UCSD-AML1 (cell line): ENCODE data around the gene NEURL1B.
"Not testable (repeated sequence)": the region's sequence is repeated elsewhere in the genome, so short reads cannot be mapped to it uniquely, and the experiment has no call there.

Experiments used
- DNase-seq: peaks from one replicate; lab custom pipeline; 2025; ENCODE audit not compliant: unreplicated experiment; lab: John Stamatoyannopoulos, UW

NEURL1B gene, protein sequence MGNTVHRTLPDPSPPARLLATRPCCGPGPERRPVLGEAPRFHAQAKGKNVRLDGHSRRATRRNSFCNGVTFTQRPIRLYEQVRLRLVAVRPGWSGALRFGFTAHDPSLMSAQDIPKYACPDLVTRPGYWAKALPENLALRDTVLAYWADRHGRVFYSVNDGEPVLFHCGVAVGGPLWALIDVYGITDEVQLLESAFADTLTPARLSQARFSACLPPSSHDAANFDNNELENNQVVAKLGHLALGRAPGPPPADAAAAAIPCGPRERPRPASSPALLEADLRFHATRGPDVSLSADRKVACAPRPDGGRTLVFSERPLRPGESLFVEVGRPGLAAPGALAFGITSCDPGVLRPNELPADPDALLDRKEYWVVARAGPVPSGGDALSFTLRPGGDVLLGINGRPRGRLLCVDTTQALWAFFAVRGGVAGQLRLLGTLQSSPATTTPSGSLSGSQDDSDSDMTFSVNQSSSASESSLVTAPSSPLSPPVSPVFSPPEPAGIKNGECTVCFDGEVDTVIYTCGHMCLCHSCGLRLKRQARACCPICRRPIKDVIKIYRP

DNA sequence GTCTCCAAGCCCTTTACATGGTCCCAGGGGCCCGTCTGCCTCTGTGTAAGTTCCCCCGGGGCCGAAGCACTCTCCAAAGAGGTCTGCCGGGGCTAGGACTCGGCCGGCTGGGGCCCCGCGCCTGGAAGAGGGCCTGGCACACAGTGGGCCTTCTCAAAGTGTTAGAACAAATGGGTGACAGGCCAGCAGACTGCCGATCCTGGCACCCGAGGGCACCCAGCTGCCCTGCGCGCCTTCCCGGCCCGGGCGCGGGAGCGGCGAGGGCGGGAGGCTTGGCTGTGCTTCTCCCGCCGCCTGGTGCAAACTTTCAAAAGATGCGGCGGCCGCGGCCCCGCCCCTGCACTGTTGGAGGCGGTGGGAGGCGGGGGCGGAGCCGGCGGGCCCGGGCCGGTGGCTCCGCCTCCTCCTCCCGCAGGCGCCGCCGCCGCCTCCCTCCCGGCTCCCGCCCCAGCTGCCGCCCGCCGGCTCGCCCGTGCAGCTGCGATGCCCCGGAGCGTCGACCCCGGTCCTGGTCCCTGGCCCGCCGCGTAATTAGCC is at the start of gene NEURL1B:
NEURL1B (plus strand) TSS at position 442 of the 537 bp plus-strand sequence. CDS start 144 bp downstream, outside the sequence.
- DNase-seq: peak; percentile 69

DNA sequence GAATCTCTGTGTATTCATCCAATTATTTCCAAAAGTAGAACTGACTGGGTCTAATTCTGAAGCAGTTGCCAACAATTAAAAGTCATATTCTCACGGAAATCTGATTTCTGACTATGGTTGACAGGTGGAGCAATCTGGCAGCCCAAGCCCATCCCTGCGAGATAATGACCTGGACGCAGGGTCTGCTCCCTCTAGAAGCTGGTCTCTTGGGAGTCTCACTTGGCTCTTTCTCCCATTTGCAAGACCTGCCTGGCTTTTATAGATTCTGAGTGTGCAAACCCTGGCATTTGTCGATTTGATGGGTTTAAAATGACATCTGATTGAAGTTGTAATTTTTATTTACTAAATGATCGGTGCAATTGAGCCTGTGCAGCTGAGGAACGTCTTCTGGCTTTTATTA is 49.4 kb upstream of the NEURL1B start:
- no peak for DNase-seq

DNA sequence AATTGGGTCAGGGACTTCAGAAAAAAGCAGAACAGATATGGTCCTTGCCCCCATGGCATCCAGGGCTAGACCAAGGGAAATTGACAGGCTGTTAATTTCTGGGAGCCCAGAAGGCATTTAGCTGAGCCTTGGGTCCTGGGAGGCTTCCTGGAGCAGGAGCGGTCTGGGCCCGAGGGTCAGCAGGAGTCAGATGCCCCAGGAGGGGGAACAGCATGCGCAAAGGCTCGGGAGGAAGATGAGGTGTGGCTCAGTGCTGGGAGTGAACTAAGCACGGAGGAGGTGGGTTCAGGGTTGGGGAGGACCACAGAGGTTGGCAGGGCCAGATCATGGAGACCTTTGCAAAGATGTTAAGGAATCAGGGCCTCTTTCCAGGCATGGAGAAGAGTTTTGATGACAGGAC is 48.2 kb upstream of the NEURL1B start:
- no peak for DNase-seq

DNA sequence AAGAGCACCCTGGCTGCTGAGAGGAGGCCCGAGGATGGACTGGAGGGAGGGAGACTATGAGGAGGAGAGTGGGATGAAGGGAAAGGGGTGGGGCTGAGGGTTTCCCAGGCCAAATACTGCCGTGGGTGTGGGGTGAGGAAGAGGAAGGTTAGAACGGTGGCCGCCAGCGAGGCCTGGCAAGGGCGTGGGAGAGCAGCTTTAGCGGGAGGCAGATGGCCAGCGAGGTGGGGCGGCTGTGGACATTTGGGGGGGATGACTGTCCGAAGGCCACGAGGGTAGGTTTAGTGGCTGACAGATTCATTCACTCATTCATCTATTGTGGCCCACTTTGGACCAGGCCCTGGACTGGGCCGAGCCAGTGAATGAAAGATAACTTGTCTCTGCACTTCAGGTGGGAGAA is 47.8 kb upstream of the NEURL1B start:
- DNase-seq: no peak

DNA sequence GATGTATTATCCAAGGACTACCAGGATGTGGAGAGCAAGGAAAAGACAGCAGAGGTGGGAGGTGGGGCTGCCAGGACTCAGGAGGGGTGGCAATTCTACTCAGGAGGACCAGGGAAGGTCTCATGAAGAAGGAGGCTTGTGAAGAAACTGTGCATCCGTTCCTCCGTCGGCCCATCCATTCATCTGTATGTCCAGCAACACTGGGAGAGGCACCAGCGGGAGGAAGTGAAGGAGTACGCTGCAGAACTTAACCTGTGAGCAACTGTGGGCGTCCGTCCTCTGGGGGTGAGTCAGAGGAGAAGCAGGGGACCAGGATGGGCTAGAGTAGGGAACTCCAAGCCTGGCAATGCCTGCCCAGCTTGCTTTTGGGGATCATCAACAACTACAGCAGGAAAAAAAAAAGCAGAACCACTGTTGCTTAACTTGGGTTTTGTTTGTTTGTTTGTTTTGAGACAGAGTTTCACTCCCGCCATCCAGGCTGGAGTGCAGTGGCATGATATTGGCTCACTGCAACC is 47.3 kb upstream of the NEURL1B start:
- DNase-seq: no peak

DNA sequence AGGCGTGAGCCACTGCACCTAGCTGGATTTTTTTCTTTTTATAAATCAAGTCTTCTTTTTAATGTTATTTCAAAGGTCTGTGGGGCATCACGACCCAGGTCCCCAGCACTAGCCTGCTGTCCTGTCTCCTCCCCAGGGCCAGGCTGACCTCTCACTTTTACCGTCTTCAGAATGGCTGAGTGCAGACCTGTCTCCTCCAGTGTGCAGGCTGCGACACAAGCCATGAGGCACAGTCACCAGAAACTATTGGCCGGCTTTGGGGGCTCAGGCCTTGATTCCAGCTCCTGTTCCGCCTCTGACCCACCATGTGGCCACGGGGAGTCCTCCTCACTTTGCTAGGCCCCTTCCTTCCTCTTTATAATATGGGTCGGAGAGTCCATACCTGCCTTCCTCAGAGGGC is 46.6 kb upstream of the NEURL1B start:
- no peak for DNase-seq

DNA sequence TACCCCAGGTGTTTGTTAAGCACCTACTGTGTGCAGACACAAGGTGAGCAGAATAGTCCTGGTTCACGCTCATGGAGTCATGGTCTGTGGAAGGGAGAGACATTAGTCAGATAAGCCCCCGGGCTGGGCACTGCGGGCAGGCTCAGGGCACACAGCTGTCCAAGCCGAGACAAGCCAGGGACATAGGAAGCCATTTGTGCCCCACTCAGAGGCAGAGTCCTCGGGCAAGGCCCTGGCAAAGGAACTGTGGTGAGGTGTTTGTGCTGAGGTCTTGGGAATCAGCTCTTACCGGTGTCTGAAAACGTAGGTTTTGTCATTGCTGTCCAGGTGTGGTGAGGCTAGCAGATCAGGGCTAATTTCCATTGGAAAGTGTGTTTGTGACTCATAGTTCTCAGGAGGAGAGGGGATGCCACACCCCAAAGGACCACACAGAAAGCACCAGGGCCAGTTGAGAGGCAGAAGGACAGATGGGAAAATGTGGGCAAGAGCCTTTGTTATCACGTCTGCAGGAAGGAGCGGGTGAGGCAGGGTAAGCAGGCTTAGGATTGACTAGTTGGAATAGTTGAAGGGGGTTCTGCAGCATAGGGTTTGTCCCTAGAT is 46.1 kb upstream of the NEURL1B start:
- DNase-seq: no peak

DNA sequence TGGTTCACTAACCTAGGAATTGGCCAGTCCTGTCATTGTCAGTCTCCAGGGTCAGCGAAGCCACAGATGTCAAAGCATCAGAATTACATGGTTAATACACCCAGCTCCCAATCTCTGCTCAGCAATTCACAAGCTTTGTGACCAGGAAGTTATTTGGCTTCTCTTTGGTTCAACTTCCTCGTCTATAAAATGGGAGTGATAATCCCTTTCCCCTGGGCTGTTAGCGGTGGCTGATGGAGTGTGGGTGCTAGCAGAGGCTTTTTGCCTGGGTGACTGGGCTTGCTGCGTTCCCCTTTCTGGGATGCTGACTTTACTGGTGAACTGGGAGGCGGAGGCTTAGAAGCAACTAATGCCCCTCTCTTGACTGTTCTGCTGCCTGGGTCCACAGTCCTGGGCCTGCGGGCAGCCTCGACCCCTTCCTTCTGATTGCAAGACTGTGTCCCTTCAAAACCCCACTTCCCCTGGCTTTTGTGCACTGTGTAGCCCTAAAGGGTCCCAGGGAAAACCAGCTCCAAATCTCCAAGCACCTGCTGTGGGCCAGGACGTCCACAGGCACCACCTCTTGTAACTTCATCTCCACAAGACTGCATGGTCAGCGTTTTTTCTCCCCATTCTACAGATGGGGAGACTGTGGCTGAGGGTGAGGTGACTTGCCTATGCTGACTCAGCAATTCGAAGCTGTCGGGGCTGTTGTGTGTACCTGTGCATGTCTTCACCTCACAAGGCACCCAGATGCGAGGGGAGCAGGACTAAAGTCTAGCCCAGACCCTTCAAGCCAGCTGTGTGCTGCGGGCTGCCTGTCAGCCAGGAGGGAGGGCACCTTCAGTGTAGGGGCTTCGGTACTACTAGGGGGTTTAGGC is 45.2 kb upstream of the NEURL1B start:
- DNase-seq: no peak

DNA sequence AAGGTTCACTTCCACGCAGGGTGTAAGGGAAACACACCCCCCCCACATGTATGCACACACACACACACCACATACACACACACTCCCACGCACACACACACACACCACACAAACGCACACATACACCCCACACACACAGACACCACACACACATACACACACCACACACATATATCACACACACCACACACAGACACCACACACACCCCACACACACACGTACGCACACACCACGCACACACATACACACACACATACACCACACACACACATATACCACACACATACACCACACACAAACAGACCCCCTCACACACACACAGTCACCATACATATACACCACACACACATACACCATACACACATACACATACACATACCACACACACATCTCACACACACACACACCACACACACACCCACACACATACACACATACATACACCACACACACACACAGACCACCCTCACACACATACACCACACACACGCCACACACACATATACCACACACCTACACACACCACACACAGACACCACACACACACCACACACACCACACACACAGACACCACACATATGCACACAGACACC is 44.3 kb upstream of the NEURL1B start:
- DNase-seq: no peak

DNA sequence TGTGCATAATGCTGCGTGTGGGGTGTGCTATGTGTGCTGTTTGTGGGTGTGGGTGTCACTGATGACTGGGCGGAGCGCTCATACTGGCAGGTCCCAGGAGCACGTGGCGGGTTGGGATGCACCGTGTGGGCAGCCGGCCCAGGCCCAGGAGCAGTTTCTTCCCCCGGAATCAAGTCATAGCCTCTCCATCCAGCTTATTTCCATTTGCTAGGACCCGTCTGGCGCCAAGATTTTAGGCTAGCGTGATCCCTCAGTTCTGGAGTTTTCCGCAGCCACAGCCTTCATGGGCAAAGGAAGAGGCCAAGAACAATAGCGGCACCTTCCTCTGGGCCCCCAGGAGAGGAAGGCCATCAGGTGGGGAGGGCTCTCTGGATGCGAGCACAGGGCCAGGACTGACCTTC is 43.3 kb upstream of the NEURL1B start:
- no peak for DNase-seq

DNA sequence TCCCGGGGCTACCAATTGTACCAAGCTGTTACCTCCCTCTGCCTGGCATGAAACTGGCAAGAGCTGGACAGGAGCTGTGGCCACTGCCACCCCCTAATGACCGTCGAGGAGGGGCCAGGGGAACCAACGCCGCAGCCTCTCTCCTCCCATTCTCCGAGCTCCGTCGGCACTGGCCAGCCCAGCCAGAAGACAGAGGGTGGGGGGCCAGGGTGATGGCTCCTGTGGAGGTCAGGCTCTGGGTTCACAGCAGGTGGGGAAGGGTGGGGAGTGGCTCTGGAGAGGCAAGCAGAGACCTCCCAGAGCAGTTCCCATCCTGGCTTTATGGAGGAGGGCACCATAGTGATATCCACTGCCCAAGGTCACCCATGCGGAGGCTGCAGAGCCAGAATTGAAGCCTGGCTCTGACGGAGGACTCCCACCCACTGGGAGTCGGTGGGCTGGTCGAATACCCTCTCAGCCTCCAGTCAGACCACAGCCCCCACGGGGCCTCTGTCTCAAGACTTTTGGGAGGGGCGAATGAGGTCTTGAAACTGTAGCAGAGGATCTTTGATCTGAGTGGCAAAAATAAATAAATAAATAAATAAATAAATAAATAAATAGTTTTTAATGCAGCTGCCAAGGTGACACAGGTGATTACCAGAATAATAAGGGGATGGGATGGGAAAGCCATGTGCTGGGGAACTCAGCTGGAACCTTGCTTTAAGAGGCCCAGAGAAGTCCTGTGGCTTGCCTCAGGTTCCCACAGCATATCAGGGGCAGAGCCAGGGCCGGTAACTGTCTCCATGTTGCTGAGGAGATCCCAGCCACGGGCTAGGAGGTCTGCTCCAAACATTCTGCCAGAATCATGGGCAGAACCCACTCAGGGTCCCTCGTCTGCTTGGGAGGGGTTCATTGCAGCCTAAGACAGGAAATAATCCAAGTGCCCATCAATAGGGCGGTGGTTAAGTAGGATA is 42.5 kb upstream of the NEURL1B start:
- DNase-seq: no peak

DNA sequence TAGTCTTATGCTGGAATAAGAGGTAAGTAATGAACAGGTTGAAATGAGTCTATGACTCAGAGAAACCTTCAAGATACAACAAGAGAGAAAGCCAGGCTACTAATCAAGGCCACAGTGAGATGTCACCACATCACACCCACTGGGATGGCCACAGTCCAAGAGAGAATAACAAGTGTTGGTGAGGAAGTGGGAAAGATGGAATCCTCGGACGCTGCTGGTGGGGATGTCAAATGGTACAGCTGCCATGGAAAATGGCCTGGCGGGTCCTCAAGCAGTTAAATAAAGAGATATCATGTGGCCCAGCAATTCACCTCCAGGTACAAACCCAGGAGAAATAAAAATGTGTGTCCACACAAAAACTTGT is 41.9 kb upstream of the NEURL1B start:
- no peak for DNase-seq

DNA sequence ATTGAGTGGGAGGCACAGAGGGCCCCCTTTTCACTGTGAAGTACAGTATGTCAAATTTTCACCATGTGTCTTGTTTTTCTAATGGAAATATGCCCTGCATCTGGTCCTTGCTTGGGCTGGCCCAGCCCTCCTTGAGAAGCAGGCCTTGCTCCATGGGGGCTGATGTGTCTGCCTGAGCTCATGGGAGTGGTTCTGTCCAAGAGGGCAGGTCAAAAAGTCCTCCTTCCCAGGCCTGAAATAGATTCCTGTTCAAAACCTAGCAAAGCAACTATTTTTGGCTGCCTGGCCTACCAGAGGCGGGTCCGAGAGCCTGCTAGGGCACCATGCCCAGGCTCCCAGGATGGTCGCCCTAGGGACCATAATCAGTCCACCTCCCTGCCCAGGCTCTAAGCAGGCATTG is 40.5 kb upstream of the NEURL1B start:
- no peak for DNase-seq

DNA sequence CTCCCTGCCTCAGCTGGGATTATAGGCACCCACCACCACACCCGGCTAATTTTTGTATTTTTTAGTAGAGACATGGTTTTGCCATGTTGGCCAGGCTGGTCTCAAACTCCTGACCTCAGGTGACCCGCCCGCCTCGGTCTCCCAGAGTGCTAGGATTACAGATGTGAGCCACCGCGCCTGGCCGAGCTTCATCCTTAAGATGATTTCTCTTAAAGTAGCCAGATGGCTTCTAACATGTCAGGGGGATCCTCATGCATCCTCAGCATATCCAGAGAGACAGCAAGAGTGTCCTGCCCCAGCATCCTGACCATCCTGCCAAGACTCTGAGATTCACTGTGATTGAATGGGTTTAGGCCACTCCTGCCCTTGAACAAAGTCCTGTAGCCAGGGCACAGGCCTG is 39.5 kb upstream of the NEURL1B start:
- not testable (repeated sequence) for DNase-seq

DNA sequence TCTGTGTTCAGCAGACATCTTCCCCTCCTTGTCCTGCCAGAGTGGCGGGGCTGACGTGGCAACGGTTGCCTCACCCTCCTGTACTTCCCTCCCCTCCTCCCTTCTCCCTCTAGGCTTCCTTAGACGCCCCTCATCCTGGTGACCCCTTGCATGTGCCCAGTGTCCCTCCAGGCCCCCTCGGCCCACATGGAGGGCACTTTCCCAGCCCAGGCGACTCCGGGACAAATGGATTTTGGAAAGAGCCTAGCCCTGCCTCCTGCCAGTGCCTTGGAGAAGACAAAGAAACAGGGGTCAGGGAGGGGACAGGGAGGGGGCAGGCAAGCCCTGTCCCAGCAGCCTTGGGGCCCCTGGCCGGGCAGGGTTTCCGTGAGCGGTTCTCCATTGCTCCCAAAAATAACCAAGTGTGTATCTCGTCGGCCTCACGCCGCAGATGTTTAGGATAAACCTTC is 38.3 kb upstream of the NEURL1B start:
- no peak for DNase-seq

DNA sequence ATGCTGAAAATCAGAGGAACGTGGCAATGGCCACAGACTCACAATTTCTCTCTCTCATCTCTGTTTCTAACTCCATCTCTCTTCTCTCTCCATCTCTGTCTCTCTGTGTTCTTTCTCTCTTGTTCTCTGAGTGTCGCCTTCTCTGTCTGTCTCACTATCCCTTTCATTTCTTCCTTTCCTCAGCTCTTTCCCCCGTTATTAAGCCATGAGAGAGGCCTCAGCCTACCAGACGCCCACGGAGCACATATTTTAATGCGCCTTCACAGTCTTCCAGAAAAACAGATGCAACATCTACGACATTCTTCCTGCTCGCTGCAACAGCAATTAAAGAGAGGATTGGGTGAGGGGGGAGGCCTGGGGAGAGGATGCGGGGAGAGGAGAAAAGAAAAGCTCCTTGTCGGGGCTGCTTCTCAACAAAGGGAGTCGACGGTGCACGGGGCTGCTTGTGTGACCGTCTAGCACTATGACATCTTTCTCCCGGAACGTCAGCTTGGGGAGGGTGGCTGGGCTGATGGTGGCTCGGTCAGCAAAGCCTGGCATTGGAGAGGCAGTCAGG is 37.7 kb upstream of the NEURL1B start:
- no peak for DNase-seq

DNA sequence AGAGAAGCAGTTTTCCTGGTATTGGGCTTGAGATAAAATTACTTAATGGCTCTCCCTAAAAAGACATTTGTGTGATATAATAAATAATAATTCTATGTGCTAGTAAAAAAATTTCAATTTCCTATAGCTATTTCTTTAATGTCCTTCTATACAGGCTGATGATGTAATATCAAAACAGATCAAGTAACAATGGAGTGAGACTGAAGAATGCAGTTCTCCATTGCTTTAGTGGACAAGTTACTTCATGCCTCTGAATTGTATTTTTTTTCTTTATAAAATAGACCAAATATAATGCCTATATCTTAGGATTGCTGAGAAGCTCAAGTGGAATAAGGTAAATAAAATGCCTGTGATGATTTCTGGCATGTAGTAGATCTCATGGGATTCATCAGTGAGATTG is 35.6 kb upstream of the NEURL1B start:
- DNase-seq: no peak

DNA sequence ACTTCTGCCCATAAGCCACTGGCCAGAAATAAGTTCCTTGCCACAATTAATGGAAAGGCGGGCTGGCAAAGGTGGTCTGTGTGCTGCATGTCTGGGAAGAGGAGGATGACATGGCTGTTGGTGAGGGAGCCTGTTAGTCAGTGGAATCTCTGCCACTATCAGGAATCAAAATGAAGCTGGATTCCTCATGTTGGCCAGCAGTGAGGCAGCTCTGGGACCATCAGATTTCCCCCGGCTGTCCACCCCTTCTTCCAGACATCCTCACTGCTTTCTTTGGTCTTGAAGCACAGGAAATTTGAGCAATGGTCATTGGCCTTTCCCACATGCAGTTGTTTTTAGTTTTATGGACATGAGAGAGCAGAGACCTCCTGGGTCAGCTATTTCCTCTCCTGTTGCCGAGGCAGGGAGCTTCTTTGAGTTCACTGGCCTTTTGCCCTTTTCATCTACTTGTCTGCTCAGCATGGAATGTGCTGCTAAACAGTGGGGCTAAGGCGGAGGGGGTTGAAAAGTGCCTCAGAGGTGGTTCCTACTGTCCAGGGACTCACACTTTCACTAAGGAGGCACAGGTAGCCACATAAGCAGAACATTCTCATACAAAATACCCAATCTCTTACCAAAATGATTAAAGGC is 34.8 kb upstream of the NEURL1B start:
- no peak for DNase-seq
